Femur (tissue), 1 donor: ENCODE data around the gene SPACA5B.
"Not testable (repeated sequence)": the region's sequence is repeated elsewhere in the genome, so short reads cannot be mapped to it uniquely, and the experiment has no call there.

Experiments
- DNase-seq: peaks from one replicate; pipeline ENCODE4 v3.0.0-alpha.2; 2017

SPACA5B gene

GRCh38 chrX:48130326-48130725, at the start of gene SPACA5B:
Gene SPACA5B (plus strand): TSS chrX:48130626. CDS start chrX:48130688, 62 bp downstream.
- DNase-seq: not testable (repeated sequence)

GRCh38 chrX:48083212-48083611, 47.2 kb upstream of the SPACA5B start:
- DNase-seq: peak; percentile 35

GRCh38 chrX:48083706-48084105, 46.7 kb upstream of the SPACA5B start:
- no peak for DNase-seq

GRCh38 chrX:48086082-48086481, 44.3 kb upstream of the SPACA5B start:
- no peak for DNase-seq

GRCh38 chrX:48090123-48090522, 40.3 kb upstream of the SPACA5B start:
- no peak for DNase-seq

GRCh38 chrX:48092558-48092957, 37.9 kb upstream of the SPACA5B start:
- not testable (repeated sequence) for DNase-seq

- DNase-seq: no peak
Measured at GRCh38 chrX:48101443-48101842, 29.0 kb upstream of the SPACA5B start.

- no peak for DNase-seq
Measured at GRCh38 chrX:48102874-48103374, 27.5 kb upstream of the SPACA5B start.

GRCh38 chrX:48107717-48108116, 22.7 kb upstream of the SPACA5B start:
- DNase-seq: no peak

GRCh38 chrX:48125286-48125685, 5.1 kb upstream of the SPACA5B start:
- DNase-seq: not testable (repeated sequence)

GRCh38 chrX:48132308-48132844, 1.9 kb downstream of the SPACA5B start:
- not testable (repeated sequence) for DNase-seq

- DNase-seq: not testable (repeated sequence)
Measured at GRCh38 chrX:48139076-48139475, 8.7 kb downstream of the SPACA5B start.

- DNase-seq: not testable (repeated sequence)
Measured at GRCh38 chrX:48141810-48142508, 11.5 kb downstream of the SPACA5B start.

GRCh38 chrX:48142697-48143096, 12.3 kb downstream of the SPACA5B start:
- DNase-seq: not testable (repeated sequence)

GRCh38 chrX:48153769-48154168, 23.3 kb downstream of the SPACA5B start:
- DNase-seq: no peak

- DNase-seq: no peak
Measured at GRCh38 chrX:48154796-48155195, 24.4 kb downstream of the SPACA5B start.

GRCh38 chrX:48156014-48156413, 25.6 kb downstream of the SPACA5B start:
- DNase-seq: no peak

GRCh38 chrX:48165241-48165640, 34.8 kb downstream of the SPACA5B start:
- DNase-seq: no peak

GRCh38 chrX:48166322-48166721, 35.9 kb downstream of the SPACA5B start:
- DNase-seq: not testable (repeated sequence)

- DNase-seq: no peak
Measured at GRCh38 chrX:48179691-48180090, 49.3 kb downstream of the SPACA5B start.

GRCh38 chrX:48180811-48181210, 50.4 kb downstream of the SPACA5B start:
- DNase-seq: no peak

- not testable (repeated sequence) for DNase-seq
Measured at GRCh38 chrX:48181882-48182281, 51.5 kb downstream of the SPACA5B start.
